Activated CD8-positive, alpha-beta memory T cell treated with anti-CD3 and anti-CD28 coated beads, Interleukin-2, amount 50 U/mL, for 1 hour (primary cell): Measurements from ENCODE around the gene CPXM2.

Source experiments
- DNase-seq: peaks from one replicate; pipeline ENCODE4 v3.0.0-alpha.2; 2020; ENCODE audit errors: extremely low read depth

Gene CPXM2

DNA sequence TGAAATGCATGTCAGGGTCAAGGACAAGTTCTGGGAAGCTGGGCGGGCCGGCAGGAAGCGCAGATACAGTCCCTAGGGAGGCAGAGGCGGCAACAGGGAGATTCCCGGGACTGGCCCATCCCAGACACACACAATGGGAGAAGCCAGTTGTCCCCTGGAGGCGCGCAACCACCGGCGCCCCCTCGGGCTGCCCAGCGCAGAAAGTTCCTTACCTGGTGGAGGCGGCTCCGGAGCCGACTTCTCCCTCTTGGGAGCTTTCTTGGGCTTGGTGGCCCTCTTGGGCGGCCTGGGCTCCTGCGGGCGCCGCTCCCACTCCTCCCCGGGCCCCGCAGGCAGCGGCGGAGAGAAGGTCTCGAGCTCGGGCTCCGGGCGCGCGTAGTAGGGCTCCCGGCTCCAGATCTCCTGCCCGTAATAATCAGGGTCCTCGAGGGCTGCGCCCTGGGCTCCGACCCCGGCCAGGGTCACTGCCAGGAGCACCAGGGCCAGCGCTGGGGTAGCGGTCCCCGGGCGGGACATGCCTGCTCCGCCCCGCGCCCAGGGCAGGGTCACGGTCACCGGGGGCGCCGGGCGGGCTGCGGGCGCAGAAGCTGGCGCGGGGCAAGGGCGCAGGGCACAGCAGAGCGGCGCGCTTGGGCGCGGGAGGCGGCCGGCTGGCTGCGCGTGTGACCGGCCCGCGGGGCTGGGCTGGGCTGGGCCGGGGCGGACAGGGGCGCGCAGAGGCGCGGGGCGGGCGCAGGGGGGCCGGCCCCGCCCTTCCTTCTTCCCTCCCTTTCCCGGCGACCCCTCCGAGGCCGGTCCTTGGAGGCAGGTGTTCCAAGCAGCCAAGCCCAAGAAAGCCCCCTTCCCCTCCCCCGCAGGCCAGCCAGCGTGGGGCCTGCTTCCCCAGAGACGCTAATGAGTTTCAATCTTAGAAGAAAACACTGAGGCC lies at the start of gene CPXM2:
Gene CPXM2, minus strand, starts transcription at position 664 of the 928 bp plus-strand sequence. Its CDS starts 148 bp downstream, at position 516.
- no peak for DNase-seq

DNA sequence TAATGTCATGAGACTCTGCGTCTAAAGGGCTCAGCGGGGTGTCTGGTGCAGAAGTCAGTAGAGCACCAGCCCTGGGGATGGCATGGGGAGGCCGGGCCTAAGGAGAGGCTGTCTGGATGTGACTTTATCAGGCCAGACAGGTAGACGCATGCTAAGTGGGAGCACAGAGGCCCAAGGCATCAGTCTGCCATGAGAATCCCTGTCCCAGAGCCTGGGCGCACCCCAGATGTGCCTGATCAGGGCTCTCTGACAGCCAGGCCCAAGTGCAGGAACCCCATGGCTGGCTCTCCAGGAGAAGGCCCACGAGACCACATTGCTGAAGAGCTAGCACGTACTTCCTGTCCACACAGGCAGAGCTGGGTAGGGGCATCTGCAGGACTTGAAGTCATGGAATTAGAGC lies 48.0 kb upstream of the CPXM2 start:
- DNase-seq: no peak

DNA sequence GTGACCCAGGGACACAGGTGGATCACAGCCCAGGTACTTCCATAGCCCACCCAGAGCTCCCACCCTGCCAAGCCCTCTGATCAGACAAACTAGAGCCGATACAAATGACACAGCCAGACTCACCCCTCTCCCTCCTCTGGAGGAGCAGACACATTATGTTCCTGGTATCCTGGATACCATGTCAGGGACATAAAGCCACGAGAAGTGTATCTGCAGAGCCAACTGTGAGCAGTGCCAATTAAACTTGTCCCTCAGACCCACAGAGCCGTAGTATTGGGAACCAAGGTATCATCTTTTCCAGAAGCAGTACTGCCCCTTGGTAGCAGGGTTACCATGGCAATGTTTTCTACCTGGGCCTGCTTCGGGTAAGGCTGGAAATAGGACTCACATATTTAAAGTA lies 47.3 kb upstream of the CPXM2 start:
- DNase-seq: no peak

DNA sequence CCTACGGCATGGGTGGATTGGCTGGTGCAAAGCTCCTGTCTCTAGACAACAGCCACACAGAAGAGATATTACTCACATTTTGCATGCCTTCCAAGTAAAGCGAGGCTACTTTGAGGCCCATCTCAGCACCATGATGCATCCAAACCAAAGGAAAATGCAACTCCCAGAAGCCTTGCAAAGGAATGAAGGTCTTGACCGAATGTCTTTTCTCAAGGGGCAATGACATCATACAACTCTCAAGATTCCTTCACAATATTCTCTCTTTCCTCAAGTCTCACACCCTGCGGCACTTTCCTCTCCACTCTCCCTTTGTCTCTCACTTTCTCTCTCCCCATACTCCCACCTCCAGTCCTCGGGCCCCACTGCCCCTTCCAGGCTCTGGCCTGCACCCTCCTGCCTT lies 44.8 kb upstream of the CPXM2 start:
- DNase-seq: no peak

DNA sequence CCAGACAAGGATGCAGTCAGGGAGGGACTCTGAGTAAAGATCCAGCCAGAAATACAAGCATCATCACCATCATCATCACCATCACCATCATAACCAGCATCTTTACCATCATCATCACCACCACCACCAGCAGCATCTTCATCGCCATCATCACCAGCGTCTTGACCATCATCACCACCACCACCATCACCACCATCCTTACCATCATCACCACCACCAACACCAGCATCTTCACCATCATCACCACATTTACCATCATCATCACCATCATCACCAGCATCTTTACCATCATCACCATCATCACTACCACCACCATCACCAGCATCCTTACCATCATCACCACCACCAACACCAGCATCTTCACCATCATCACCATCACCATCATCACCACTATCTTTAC lies 44.1 kb upstream of the CPXM2 start:
- DNase-seq: no peak

DNA sequence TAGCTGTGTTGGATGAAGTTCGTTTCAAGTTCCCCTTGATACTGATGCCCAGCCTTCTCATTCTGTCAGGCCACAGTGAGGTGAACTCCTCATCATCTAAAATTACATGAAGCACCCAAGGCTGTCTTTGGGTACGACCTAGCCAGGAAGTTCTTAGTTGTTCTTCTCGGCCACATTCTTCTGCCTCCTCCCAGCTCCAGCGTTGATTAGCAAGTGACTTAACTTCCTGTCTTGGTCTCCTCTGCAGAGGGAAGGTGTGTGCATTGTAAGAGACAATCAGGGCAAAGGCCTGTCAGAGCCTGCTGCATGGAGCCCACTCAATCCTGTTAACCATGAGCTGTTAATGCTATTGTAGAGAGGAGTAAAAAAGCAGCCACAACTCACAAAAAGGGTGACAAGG lies 43.2 kb upstream of the CPXM2 start:
- DNase-seq: no peak

DNA sequence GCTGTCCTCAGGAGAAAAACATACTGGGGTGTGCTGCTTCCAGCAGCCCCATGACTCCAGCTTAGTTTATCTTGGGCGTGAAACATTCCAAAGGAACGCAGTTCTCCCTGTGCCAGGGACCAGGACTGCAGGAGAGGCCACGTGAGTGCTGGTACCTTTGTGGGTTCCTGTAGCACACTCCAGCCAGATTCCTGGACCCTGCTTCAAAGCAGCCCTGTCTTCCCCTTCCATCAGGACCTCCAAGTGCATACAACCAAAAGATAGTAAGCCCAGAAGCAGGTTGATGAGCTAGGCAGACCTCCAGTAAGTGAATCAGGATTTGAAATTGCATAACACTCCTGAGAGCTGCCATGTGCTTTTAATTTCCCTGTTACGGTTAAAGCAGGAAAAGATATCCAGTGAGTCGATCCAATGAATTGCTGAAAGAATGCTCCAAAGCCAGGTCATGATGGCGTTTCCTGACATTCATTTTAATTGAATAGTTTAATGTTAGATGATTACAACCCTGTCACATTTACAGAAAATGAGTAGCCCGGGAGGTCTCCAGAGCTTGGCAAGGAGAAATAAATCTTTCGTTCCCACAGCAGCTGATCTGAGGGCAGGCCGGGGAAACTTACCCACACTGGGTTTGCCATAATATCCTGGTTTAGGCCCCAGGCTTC lies 38.9 kb upstream of the CPXM2 start:
- DNase-seq: no peak

DNA sequence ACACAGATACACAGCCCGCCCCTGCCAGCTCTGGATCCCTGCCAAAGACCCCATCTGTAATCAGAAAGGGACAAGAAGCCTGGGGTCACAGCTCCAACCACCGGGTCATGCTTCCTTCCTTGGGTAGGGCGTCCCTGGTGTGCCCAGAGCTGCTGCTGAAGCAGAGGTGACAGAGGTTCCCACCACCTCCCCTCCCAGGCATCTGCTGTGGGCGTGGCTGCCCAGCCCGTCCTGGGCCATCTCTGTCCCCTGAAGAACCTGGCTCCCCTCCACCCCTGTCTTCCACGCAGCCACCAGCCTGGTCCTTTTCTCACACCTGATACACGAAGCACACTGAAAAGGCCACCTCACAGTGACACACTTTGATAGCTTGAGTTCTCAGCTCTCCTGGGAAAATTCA lies 38.2 kb upstream of the CPXM2 start:
- no peak for DNase-seq

DNA sequence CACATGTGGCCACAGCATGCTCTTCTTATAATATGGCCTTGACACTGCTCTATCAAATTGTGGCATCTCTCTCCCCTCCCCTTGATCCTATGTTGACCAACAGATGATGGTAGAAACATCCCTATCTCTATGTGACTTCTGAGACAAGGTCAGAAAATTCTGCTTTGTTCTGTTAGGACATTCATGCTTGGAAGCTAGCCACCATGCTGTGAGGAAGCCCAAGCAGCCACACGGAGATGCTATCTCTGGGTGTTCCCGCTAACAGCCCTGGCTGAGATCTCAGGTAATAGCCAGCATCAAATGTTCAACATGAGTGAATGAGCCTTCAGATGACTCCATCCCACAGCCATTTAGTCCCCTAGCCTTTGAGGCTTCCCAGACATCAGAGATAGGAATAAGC lies 36.8 kb upstream of the CPXM2 start:
- DNase-seq: no peak

DNA sequence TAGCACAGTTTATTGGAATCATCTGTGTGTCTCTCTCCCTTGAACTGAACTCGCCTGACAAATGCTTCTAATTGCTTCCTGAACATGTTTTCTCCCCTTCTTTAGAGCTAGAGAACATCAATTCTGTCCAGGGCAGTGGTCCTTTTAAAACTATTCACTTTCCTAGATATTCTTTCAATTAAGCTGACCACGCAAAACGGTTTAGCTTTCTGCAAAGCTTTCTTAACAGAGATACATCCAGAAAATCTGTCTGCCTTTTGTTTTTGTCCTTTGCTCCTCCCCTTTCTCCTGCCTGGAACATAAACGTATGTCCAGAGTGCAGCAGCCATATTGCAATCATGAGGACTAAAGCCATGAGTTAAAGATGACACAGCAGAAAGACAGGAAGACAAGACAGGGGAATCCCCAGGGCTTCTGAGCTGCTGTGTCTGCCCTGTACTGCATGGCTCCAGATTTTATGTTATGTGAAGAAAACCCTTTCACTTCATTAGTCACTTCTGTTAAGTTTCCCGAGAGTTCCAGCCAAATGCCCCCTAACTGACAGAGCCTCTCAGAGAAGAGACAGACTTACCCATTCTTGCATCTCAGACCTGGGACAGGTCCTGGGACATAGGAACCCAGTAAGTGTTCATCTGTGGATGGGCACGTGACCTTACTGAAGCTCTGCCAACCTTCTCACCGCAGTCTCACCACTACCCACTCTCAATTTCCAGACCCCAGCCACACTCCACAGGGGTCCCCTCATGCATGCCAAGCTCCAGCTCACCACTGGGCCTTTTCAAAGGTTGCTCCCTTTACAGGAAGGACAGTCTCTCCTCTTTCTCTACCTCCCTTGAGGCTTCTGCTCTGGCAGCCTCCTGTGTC lies 35.0 kb upstream of the CPXM2 start:
- DNase-seq: no peak

DNA sequence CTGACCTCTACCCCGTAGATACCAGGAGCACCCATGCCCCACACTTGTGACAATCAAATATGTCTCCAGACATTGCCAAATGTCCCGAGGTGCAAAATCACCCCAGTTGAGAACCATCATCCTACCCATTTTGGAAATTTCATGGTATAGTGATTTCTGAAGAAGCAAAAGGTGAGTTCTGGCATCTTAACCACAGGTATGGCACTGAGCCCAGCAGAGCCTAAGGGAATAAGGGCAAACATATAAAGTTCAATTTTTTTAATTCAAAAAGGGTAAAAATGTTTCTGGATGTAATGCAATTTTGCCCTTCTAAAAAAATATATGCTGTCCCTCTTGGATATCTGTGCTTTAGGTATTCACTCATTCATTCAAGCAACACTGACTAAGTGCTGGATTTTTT lies 30.5 kb upstream of the CPXM2 start:
- no peak for DNase-seq

DNA sequence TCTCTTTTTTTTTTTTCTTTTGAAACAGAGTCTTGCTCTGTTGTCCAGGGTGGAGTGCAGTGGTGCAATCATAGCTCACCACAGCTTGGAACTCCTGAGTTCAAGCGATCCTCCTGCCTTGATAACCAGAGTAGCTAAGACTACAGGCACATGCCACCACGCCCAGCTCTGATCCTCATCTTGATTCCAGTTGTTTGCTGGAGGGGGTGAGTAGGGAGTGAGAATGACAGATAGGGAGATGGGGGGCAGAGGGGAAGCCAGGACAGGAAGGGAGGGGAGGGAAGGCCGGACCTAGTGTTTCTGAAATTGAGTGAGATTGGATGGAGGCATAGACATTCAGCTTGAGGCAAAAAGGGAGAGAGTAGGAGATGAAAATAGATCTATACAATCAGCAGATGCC lies 25.2 kb upstream of the CPXM2 start:
- DNase-seq: no peak

DNA sequence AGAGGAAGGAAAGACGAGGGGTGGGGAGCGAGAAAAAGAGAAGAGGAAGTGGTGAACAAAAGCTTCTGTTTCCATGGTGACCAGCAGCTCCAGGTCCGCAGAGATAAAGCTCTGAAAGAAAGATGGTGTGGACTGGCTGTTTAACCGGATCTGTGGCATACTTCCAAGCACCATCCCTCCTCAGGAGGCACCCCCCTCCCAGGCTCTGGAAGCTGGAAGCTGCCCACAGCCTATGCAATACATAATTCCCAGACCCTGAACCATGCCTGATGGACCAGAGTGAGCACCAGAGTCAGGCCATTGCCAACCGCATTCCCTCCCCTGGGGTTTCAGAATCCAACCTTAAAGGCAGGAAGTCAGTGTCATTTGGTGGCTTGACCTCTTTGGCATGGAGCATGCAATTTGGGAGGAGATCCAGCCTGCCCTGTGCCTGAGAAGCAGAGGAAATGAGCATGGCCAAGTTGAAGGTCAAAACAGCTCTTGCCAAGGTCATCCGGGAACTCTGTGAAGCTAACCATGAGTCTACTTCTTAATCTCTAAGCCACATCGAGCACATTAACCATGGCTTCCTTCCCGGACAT lies 22.2 kb upstream of the CPXM2 start:
- no peak for DNase-seq

DNA sequence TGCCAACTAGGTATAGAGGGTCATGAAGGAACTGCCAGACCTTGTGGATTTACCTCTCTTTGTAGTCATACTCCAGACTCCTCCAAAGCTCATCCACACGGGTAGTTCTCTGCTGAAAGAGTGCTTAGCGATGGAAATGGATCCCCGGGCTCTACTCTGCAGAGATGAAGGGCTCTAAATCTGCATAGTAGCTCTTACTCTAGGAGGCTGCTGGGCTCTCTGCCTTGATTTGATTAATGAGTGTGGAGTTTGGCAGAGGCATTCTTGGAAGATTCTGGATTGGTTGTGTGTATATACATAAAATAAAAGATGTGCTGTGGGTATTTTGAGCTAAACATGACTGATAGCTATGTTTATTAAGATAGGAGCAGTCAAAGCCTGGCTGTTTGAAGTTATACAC lies 21.3 kb upstream of the CPXM2 start:
- no peak for DNase-seq

DNA sequence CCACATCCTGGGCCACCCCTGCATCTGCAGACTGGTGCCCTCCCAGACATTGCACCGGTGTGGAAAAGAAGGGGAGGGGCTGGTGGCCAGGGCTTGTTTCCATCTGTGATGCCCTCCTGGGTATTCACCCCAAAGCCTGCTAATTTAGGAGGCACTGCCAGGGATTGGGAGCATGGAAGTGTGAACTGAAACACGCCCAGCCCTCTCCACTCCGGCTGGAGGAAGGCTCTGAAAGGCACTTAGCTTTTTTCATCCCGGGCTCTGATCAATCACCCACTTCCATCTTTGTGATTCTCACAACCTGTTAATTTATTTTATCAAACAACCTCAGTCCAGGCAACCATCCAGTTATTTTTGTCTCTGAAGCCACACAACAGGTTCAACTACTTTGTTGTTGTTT lies 20.9 kb upstream of the CPXM2 start:
- DNase-seq: no peak

DNA sequence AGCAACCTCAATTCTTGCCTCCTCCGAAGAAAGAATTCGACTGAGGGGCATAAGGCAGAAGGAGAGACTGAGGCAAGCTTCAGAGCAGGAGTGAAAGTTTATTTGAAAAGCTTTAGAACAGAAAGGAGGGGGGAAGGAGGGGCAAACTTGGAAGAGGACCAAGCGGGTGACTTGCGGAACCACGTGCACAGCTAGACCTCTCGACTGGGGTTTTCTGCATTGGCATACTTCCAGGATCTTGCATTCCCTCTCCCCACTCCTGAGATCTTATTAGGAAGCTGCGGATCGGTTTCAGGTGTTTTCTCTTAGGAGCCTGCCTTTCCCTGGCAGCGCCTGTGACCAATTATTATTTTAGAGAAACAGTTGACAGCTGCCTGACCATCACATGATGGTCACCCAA lies 20.3 kb upstream of the CPXM2 start:
- no peak for DNase-seq

DNA sequence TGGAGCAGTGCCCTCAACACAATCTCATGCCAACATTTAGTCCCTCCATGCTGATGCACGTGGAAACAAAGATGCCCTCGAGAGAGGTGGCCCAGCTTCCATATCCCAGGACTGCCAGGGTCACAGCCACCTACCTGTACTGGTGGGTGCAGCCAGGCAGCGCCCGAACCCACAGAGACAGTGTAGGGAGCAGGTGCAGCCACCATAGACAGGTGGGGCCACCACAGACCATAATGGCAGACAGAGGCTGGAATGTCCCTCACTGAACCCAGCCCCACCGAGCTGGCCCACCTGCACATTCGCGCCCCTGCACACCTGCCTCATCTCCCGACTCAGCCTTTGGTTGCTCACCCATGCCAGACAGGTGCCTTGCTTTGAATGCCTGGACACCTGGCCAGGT lies 18.3 kb upstream of the CPXM2 start:
- DNase-seq: no peak

DNA sequence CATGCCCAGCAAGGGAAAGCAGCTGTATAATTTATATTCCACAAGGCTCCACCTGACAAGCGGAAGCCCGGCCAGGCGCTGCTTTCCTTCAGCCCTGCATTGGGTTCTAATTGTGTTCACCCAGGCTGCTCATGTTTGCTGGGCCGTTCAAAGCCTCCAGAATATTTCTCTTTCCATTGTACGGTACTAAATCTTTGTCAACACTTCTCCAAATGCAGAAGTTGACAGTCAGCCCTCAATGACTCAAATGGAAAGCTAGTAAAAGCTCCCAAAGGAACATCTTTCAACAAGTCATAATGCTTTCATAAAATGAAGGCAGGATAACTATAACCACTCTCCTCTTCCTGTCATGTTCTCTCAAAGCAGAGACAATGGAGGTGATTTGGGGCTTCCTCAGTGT lies 17.8 kb upstream of the CPXM2 start:
- DNase-seq: no peak

DNA sequence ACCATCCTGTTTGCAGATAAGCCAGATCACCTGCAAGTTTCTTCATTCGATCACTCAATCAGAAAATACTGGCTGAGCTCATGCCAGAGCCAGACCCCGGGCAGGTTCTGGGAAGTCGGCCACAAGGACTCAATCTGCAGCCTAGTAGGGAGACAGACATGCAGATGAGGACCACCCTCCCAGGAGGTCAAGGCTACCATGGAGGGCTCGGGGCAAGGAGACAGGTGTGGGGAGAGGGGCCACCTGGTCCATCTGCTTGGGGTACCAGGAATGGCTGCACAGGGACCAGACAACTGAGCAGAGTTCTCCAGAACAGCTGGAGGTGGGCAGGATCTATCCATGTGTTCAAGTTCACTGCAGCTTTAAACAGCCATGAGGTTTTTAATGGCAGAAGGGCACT lies 16.8 kb upstream of the CPXM2 start:
- DNase-seq: no peak

DNA sequence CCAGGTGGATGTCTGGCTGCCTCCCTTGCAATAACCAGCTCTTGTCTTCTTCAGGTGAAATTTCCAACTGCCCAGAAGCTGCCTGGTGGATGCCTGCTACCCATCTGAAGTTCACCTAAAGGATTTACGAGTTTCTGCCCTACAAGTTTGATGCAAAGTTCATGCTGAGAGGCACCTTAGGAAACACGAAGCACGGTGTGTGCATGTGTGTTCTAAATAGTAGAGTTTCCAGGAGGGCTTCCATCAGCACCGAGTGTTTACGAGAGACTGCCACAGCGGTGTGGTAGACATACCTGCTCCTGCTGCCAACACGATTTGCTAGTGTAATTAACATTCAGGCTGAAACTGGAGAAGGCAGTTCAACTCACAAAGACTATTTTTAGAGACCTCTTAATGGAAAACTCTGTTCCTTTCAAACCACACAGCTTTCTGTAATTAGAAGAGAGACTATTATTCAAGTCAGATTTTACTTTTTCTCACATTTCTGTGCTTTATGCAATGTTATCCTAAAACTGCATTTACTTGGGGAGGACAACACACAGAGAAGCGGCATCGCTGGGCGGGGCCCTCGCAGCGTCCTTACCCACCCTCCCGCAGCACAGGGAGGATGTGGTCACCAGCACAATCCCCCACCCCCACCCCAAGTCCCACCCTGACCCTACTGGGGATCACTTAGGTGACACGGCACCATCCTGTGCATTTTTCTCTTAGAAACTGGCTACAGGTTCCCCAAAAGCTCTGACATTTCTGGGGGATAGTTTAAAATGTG lies 15.5 kb upstream of the CPXM2 start:
- DNase-seq: no peak

DNA sequence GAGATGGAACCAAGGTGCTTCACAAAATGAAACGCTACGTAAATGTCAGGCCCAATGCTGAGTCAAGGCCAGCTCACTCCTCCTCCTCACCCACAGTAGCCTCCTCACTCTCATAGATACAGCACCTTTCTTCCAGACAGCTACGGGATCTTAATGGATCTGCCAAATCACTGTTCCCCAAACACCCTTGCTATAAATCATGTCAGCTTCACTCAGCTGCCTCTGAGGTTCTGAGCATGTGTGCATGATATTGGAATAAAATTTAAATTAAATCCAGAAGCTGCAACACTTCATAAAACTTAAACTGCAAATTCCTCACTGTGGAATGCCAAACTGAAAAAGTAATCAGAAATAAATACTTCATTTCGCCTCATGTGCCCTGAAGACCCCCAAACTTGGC lies 14.7 kb upstream of the CPXM2 start:
- no peak for DNase-seq
